ENCODE results near the gene MYO5B. TPM values are rescaled to one million over a fixed set of nuclear protein-coding genes. Genes with fewer than 3 reads are reported as not detected.

MYO5B gene
- total RNA-seq, 1 donor from 2014 or later: 1.5 TPM

DNA sequence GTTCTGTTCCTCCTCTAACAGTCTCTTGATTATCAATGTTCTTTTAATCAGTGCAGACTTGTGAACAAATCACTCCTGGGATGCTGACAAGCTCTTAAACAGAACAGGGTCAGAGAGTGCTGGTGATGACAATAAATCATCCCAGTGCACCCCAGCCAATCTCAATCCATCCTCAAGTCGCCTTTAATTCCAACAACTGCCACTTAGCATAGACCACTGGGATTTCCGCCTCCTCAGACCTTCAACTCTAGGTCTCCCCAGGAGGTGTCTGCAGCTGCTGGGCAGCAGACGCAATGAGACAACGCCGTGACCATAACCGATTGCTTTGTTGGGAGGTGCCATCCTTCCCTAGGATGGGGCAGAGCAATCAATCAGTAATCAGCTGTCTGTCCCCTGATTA lies 197.4 kb downstream of the MYO5B start:
- H3K9me3 Mint-ChIP-seq (ENCODE audit: unreplicated experiment): no peaks in the 10 kb centered on the region
- no peak overlapping the region for H3K27ac Mint-ChIP-seq (ENCODE audit: unreplicated experiment)
- no peaks in the 10 kb centered on the region for H3K4me1 Mint-ChIP-seq (ENCODE audit: unreplicated experiment)
- TF ChIP-seq, protein P1, sequence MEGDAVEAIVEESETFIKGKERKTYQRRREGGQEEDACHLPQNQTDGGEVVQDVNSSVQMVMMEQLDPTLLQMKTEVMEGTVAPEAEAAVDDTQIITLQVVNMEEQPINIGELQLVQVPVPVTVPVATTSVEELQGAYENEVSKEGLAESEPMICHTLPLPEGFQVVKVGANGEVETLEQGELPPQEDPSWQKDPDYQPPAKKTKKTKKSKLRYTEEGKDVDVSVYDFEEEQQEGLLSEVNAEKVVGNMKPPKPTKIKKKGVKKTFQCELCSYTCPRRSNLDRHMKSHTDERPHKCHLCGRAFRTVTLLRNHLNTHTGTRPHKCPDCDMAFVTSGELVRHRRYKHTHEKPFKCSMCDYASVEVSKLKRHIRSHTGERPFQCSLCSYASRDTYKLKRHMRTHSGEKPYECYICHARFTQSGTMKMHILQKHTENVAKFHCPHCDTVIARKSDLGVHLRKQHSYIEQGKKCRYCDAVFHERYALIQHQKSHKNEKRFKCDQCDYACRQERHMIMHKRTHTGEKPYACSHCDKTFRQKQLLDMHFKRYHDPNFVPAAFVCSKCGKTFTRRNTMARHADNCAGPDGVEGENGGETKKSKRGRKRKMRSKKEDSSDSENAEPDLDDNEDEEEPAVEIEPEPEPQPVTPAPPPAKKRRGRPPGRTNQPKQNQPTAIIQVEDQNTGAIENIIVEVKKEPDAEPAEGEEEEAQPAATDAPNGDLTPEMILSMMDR (IDR thresholded peaks at IDR 0.05; ENCODE audit: unreplicated experiment): no peak
- no peak overlapping the region for H3K4me3 Mint-ChIP-seq (ENCODE audit: unreplicated experiment)
- H3K27me3 Mint-ChIP-seq (ENCODE audit: unreplicated experiment): peaks cover 1% of the 10 kb centered on the region
- DNase-seq (ENCODE audit: low spot score): no peak
- no peaks in the 10 kb centered on the region for H3K36me3 Mint-ChIP-seq (ENCODE audit: low read depth, unreplicated experiment)

- Mint-ChIP-seq H3K9me3 (ENCODE audit: unreplicated experiment) (no peaks in the 10 kb centered on the region), H3K4me1 (ENCODE audit: unreplicated experiment) (peaks cover 14% of the 10 kb centered on the region), H3K27ac (ENCODE audit: unreplicated experiment) (no peak overlapping the region), H3K4me3 (ENCODE audit: unreplicated experiment) (no peak overlapping the region), H3K36me3 (ENCODE audit: low read depth, unreplicated experiment) (no peaks in the 10 kb centered on the region), H3K27me3 (ENCODE audit: unreplicated experiment) (peaks cover 1% of the 10 kb centered on the region)
- TF ChIP-seq, protein P1 (IDR thresholded peaks at IDR 0.05; ENCODE audit: unreplicated experiment): no peak
- no peak for DNase-seq (ENCODE audit: low spot score)
Measured at GRCh38 chr18:49994410-49994809, 200.5 kb downstream of the MYO5B start.

DNA sequence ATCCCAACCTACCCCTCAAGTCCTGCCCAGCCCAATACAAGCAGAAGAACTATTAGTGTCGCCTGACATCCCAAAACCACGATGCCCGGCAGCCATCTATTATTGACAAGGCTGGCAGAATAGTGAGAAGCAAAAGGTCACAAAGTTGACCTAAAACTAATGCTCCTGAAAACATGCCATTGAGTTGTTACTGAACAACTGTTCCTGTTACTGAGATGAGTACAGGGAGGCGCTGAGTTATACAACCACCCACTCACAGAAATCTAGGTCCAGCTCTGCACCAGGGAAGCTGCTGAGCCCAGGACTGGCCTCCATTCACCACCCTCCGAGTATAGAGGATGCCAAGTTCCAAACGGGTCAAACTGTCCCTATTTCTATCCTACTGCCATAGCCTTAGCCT lies 201.6 kb downstream of the MYO5B start:
- Mint-ChIP-seq H3K27ac (ENCODE audit: unreplicated experiment) (no peak overlapping the region), H3K27me3 (ENCODE audit: unreplicated experiment) (peaks cover 1% of the 10 kb centered on the region), H3K9me3 (ENCODE audit: unreplicated experiment) (no peaks in the 10 kb centered on the region), H3K4me1 (ENCODE audit: unreplicated experiment) (peaks cover 23% of the 10 kb centered on the region), H3K4me3 (ENCODE audit: unreplicated experiment) (no peak overlapping the region), H3K36me3 (ENCODE audit: low read depth, unreplicated experiment) (no peaks in the 10 kb centered on the region)
- TF ChIP-seq, protein P1 (IDR thresholded peaks at IDR 0.05; ENCODE audit: unreplicated experiment): no peak
- DNase-seq (ENCODE audit: low spot score): no peak

- no peaks in the 10 kb centered on the region for H3K9me3 Mint-ChIP-seq (ENCODE audit: unreplicated experiment)
- H3K36me3 Mint-ChIP-seq (ENCODE audit: low read depth, unreplicated experiment): no peaks in the 10 kb centered on the region
- DNase-seq (ENCODE audit: low spot score): no peak
- TF ChIP-seq, protein P1 (IDR thresholded peaks at IDR 0.05; ENCODE audit: unreplicated experiment): no peak
- no peaks in the 10 kb centered on the region for H3K27me3 Mint-ChIP-seq (ENCODE audit: unreplicated experiment)
- no peak overlapping the region for H3K4me3 Mint-ChIP-seq (ENCODE audit: unreplicated experiment)
- H3K4me1 Mint-ChIP-seq (ENCODE audit: unreplicated experiment): peaks cover 23% of the 10 kb centered on the region
- H3K27ac Mint-ChIP-seq (ENCODE audit: unreplicated experiment): no peak overlapping the region
Measured at GRCh38 chr18:49988733-49989132, 206.2 kb downstream of the MYO5B start.

GRCh38 chr18:49988101-49988500 lies 206.8 kb downstream of the MYO5B start:
- H3K4me1 Mint-ChIP-seq (ENCODE audit: unreplicated experiment): peaks cover 23% of the 10 kb centered on the region
- H3K27ac Mint-ChIP-seq (ENCODE audit: unreplicated experiment): no peak overlapping the region
- no peak overlapping the region for H3K4me3 Mint-ChIP-seq (ENCODE audit: unreplicated experiment)
- H3K27me3 Mint-ChIP-seq (ENCODE audit: unreplicated experiment): no peaks in the 10 kb centered on the region
- H3K36me3 Mint-ChIP-seq (ENCODE audit: low read depth, unreplicated experiment): no peaks in the 10 kb centered on the region
- TF ChIP-seq, protein P1 (IDR thresholded peaks at IDR 0.05; ENCODE audit: unreplicated experiment): no peak
- H3K9me3 Mint-ChIP-seq (ENCODE audit: unreplicated experiment): no peaks in the 10 kb centered on the region
- no peak for DNase-seq (ENCODE audit: low spot score)
